VCaP (cell line): ENCODE results near the gene MPPED2.

ENCODE experiments used
- H3K27ac ChIP-seq: fragments of 450-650 bp; 2 replicates; pipeline ENCODE4 v1.5.1; 2017
- CTCF ChIP-seq: fragments of 450-650 bp; conservative IDR thresholded peaks from 2 replicates; pipeline ENCODE4 v1.5.1; 2017; ENCODE audit warnings: mild to moderate bottlenecking, moderate library complexity

The MPPED2 gene

GRCh38 chr11:30431127-30431814, 154.9 kb downstream of the MPPED2 start:
- TF ChIP-seq CTCF, result no peak

GRCh38 chr11:30429550-30429949, 156.6 kb downstream of the MPPED2 start:
- no peak overlapping the region for H3K27ac ChIP-seq

More at GRCh38 chr11:30431127-30431814, 154.9 kb downstream of the MPPED2 start:
- H3K27ac ChIP-seq, result no peak overlapping the region

GRCh38 chr11:30426781-30427180, 159.4 kb downstream of the MPPED2 start:
- TF ChIP-seq CTCF, result no peak
- peak overlapping the region; percentile 51 for H3K27ac ChIP-seq

More at GRCh38 chr11:30429550-30429949, 156.6 kb downstream of the MPPED2 start:
- no peak for TF ChIP-seq CTCF

GRCh38 chr11:30424844-30425243, 161.3 kb downstream of the MPPED2 start:
- H3K27ac ChIP-seq, result peak overlapping the region; percentile 93; the same call in 1 of the 2 replicates
- TF ChIP-seq CTCF, result no peak

- H3K27ac ChIP-seq, result peak overlapping the region; percentile 93
- TF ChIP-seq CTCF, result no peak
Observed at GRCh38 chr11:30424321-30424720, 161.8 kb downstream of the MPPED2 start.

- TF ChIP-seq CTCF, result no peak
- H3K27ac ChIP-seq, result peak overlapping the region; percentile 93
Observed at GRCh38 chr11:30423886-30424285, 162.3 kb downstream of the MPPED2 start.

GRCh38 chr11:30423279-30423648, 162.9 kb downstream of the MPPED2 start:
- TF ChIP-seq CTCF, result no peak
- H3K27ac ChIP-seq, result peak overlapping the region; percentile 93
